GM11168 (cell line): ENCODE results near the gene GGT1.
"Not testable (repeated sequence)": the region's sequence is repeated elsewhere in the genome, so short reads cannot be mapped to it uniquely, and the experiment has no call there.

Experiments used
- in situ Hi-C: fragments of 300-500 bp; cut with MboI; formaldehyde crosslinking; loops from one replicate; pipeline ENCODE4 v1.12.0; 2022; ENCODE audit warnings: low sequenced_read_pairs; ENCODE audit not compliant: unreplicated experiment

GGT1 gene

DNA sequence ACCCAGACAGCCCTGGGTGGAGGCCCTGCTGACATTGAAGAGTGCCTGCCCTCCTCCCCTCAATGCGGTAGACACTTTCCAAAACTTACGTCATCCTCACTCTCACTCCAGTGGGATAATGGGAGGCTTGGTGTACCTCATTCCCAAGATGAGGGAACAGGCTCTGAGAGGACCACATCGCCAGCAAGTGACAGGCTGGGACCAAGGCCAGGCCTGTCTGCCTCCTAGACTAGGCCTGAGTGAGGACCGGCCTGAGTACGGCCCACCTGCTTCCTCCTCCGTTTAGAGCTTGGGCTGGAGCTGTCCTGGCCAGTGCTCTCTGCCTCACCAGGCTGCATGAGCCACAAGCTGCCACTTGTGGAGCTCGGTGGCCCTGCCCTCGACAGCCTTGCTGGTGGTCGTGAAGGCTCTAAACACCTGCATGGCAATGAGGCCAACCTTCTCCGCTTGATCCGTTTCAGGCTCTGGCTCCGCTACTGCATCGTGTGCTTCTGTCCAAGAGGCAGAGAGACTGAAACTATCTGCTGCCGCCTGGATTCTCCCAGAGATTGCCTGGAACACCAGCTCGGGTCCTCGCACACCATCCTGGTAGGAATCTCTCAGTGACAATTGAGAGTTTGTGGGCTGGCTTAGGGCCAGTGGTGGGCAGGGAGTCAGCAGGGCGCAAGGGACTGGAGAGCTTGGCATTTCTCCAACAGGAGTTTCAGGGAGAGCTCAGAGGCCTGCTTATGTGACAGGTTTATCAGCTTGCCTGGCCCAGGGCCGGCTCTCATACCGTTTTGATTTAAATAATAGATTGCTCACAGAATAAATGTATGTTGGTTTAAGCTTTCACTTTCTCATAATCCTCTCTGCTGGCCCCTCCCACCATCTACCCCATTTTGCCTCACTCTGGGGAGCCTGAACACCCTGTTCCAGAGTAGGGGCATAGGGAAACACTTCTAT lies 19.5 kb upstream of the GGT1 start:
- in situ Hi-C loops = no loop called here

DNA sequence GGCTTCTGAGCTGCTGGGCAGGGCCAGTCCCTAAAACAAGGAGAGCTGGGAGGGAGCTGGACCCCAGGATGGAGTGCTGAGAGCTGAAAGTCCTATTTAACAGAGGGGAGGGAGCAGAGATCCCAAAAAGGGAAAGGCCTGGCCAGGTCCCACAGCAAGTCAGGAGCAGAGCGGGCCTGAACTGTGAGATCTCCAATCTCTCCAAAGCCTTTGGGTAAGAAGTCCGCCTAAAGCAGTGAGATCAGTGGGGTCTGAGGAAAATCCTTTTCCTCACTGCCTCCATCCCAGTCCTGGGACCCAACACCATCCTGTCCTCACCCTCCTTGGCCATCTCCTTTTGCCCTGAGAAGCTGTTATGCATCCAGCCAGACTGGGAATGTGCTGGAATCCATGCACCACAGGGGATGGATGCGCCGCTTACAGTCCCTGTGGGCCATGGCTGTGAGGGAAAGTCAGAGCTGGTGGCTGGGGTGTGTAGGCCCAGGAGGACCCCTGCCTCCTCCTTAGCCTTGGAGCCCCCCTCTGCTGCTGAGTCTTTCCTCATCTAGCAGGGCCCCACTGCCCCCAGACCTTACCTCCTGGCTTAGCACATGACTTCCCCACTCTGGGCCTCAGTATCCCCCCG lies 18.7 kb upstream of the GGT1 start:
- in situ Hi-C loops = no loop called here

DNA sequence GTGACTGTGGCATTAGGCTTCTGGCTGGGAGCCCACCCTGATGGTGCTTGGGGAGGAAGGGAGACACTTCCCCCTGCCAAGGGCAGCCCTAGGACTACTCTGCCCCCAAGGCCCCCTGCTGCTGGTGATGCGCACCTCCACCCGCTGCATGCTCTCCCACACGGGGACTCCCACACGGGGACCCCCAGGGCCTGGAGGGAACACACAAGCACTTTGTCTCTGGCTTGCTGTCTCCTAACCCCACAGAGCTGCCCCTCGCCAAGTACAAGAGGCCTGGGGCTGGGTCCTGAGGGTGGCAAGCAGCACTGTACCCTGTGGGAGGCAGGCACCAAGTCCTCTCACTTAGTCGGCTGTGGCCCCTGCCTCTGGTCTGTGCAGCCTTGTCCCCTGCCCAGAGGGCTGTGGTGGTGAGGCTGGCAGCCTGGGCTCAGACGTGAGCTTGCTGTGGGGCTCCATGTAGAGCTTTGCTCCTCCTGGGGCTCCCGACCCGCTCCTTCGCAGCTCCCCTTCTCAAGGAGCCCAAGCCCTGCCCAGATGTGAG lies 18.1 kb upstream of the GGT1 start:
- in situ Hi-C loops = no loop called here

DNA sequence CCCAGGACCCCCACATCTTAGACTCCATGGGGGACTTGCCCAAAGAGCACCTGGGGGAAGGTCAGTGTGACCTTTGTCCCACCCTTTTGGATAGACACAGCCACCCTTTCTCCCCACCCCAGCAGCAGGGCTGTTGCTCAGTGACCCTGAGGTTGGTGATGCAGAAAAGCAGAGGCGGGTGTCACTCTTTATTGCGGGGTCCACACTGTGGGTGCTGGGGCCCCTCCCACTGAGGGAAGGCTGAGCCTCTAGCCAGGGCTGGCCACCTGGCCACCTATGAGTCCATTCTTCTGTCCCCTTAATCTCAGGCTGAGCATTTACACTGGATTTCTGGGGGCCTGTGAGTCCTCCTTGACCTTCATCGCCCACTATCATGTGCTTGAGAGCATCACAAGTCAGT lies 17.5 kb upstream of the GGT1 start:
- in situ Hi-C loops = no loop called here

DNA sequence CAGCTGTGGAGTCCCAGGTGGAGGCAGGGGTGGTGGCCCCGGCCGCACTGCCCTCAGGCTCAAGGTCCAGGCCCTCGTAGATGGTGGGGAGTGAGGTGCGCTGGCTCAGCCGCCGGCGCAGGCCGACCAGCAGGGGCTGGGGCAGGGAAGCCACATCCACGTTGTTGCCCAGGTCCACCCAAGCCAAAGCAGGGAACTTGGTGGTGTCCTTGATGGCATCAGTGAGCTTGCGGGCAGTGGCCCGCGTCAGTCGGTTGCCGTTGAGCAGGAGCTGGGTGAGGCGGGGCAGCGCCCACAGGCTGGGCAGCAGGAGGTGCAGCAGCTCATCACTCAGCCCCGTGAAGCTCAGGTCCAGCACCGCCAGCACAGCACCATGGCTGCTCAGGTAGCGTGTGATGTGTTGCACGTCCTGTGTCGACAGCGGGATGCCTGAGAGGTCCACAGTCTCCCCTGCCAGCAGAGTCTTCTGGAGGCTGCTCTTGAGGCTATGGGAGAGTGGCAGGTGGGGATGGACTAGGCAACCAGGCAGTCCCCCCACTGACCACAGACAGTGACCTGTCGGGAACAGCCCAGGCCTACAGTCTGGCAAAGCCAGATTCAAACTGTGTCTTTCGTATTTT lies 17.0 kb upstream of the GGT1 start:
- in situ Hi-C loops = no loop called here

DNA sequence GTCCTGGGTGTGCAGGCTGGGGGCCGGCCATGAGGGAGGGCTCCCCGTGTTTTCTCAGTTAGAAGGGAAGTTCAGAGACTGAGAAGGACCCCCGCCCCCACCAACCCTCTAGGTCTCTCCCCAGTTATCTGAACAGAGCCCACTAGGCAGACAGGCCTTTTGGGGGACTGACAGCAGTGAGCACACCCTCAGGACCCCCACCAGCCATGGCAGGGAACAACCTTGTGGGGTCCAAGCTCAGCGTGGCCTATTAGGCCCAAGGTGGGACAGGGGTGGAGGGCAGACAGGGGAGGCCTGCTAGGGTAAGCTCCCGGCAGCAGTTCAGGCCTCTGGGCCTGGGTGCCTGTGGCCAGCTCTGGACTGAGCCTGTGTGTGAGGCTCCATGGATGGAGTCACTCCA lies 15.7 kb upstream of the GGT1 start:
- in situ Hi-C loops = no loop called here

DNA sequence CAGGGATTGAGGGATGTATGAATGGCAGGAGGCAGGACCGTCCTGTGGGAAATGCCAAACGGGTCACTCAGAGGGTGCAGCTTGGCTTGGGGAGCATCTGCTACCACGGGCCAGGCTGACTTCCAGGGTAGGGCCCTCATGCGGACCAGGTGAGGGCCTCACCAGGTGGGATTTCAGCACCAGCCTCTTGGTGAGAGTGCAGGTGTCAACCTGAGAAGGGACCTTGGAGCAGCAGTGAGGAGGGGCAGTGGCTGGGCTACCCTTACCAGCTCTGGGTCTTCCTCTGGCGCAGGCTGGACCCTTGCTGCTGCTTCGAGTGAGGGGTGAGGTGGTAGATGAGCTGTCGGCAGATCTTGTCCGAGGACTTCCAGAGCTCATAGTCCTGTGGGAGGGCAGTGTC lies 15.0 kb upstream of the GGT1 start:
- in situ Hi-C loops = no loop called here

DNA sequence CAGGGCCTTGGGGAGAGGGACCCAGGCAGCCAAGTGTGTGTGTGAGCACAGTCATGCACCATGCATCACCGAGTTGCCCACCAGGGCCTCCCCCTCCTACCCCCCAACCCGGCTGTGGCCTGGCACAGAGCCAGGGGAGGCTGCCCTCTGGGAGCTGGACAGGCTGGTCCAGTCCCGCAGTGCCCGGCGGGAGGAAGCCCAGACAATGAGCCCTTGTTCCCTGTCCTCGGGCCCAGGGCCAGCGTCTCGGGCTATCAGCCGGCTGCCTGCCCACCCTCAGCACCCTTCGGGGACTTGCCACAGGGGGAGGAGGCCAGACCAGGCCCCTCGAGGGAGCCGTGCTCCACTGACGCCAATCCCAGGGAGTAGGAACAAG lies 14.6 kb upstream of the GGT1 start:
- in situ Hi-C loops = no loop called here

DNA sequence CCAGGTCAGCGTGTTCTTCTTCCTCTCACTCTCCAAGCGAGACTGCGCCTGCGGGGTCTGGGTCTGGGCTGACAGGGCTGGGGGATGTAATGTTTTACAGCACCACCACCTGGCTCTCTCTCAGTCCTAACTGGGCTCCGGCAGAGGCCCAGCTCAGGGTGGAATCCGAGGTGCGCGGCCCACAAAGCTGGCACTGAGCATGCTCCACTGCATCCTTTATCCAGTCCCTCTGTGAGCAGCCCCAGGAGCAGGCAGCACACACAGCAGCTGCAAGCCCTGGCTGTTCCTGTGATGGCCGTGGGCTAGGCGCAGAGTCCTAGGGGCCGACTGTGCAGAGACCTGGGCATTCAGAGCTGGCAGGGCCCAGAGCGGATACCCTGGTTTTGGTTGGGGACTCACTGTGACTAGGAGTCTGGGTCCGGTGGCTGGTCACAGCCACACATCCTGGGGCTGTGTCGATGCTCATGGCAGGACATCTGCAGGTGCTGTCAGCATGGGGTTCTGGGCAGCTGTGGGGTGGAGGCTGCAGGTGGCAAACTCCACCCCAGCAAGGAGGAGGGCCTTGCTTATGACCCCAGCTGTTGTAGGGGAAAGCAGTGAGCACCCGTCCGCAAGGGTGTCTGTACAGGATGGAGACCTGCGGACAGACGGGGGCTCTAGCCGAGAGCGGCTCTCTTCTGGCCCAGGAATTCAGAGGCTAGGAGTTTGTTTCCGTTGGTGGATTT lies 14.1 kb upstream of the GGT1 start:
- in situ Hi-C loops = no loop called here

DNA sequence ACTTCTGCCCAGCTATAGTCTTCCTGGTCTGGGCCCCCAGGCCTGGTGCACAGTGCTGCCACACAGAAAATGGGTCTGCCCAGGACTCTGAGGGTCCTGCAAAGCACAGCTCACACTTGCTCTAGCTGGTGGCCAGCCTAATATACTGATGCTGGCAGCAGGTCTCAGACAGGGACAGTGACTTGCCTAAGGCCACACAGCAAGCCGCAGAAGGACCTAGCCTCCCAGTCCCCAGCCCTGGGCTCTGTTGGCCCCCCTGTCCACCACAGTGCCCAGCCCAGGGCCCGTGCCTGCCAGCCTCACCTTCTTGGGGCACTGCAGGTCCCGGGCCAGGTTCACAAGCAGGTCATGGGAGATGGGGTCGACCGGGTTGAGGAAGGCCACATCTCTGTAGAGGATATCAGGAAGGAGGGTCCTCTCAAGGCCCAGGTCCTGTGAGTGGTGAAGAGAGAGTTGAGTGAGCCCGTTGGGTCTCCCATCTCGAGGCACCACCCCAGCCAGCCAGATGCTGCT lies 13.4 kb upstream of the GGT1 start:
- in situ Hi-C loops = no loop called here

DNA sequence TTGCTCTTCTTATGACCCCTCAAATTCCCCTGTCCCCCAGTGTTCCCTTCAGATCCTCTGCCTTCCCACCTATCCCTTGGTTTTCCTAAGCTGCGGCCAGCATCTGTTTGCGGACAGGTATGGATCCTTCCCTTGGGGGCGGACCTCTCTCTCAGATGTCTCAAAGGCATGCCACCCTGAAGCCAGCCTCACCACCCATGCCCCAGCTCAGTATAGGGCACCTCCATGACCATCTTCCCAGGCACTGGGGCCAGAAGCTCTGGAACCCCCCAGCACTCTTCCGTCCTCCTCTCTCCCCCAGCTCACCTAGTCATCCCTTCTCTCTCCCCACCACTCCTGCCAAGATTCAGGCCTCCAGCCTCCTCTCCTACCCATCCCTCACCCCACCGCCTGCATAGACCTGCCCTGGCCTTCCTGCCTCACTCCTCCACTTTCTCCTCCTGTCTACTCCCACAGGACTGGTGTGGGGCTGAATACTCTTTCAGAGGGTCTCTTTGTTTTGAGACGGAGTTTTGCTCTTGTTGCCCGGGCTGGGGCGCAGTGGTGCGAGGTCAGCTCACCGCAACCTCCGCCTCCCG lies 12.3 kb upstream of the GGT1 start:
- in situ Hi-C loops = no loop called here

DNA sequence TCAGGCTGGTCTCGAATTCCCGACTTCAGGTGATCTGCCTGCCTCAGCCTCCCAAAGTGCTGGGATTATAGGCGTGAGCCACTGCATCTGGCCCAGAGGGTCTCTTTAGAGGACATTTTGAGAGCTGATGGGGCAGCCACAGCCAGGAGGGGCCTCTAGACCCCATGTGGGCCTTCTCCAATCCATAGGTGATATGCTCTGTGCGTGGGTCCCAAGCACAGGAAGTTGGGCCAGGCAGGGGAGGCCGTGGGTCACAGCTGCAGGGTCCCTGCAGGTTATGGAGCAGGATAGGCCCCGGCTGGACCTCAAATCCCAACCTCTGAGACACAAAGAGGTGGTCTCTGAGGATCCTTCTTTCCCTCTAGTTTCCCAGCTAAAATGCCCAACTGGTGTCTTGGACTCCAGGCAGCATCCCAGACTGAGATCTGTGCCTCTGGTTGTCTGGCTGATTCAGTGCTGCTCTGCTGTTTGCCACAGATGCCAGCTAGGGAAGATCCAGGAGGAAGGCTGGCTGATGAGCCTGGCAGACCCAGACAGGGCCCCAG lies 11.6 kb upstream of the GGT1 start:
- in situ Hi-C loops = no loop called here

DNA sequence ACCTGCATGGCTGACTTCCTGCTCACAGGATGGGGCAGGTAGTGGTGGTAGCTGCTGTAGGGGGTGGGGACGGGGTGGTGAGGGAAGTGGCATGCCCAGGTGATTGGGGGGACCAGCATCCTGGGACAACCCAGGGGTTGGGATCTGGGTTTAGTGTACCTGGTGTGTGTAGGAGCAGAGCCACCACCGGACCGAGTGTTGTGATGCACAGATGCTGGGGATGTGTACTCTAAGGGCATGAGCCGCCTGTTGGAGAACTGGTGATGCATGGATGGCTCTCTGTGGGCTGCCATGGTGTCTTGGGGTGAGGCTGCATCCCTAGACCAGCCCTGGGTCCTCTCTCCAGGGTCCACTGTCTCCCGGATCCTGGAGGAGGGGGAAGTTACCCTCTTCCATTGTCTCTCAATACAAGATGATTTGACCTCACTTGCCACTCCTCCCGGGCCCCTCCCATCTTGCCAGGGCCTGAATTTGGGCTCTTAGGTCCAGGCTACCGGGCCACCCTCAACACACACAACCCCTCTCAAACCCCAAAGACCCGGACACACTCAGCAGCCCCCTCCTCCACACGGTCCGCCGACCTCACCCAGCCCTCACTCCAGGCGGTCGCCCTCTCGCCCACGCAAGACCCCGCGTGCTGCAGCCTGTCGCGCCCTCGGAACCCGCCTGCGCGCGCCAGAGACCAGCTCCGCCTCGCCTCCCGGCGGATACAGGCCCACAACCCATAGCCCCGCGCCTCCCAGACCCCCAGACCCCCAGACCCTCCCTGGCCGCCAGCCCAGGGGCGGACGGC lies 10.7 kb upstream of the GGT1 start:
- in situ Hi-C loops = no loop called here

DNA sequence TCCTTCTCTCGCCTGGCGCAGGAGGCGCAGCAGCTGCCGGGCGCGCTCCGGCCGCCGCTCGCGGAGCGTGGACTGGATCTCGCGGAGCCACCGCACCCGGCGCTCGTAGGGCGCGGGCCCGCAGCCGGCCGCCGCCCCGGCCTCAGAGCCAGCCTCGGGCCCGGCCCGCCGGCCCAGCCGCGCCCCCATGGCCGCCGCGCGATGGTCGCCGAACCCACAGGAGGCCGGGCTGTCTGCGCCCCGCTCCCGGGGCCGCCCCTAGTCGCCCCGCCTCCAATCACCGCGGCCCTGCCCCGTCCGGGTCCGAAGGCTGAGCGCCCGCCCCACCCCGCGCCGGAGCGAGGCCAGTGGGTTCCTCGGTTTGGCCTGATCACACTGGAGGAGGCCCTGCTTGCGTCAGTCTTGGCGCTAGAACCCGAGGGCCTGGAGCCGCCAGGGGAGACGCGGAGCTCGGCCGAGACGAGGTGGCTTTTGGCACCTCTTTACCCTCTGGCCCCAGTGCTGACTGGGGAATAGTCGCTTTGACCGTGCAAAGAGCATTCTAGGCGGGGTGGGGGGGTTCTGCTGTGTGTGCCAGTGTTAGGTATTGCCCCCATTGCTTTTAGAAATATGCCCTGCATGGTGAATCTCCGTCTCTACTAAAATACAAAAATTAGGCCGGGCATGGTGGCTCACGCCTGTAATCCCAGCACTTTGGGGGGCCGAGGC lies 10.0 kb upstream of the GGT1 start, which contains the start of gene LRRC75B:
Gene LRRC75B (minus strand): TSS at position 223 of the 708 bp plus-strand sequence. CDS start 34 bp downstream, at position 189.
- in situ Hi-C loops = no loop called here

DNA sequence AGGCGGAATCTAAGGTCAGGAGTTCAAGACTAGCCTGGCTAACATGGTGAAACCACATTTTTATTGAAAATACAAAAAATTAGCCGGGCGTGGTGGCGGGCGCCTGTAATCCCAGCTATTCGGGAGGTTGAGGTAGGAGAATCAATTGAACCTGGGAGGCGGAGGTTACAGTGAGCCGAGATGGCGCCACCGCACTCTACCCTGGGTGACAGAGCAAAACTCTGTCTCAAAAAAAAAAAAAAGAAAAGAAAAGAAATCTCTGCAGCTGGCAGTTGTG lies 9.5 kb upstream of the GGT1 start:
- in situ Hi-C loops = not testable (repeated sequence)

DNA sequence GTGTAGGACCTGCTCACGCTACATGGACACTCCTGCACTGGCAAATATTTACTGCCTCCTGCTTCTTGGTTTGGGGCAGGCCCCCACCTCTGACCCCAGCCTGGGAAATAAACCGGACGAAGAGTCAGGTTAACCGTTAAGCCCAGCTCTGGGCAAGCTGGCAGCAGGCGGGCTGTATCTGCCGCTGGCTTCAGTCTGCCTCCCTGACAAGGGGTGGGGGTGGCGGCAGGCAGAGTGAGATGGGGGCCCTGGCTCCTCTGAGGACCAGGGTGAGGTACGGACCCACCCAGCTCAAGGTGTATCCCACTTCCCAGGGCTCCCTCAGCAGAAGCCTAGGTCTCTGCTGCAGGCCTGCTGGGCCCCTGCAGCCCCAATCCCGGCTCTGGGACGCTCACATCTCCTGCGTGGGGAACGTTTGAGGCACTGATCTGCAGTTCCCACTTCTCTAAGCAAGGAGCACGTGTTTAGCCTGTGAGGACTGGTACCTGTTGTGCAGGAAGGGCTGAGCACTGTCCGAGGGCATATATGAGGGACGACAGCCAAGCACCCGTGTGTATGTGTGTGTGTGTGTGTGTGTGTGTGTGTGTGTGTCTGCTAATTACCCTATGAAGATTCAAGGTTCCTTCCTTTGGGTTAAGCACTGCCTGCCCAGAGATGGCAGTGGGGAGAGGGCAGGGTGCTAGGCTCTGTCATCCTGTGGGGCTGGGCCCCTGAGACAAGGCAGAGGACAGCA lies 9.0 kb upstream of the GGT1 start:
- in situ Hi-C loops = no loop called here

DNA sequence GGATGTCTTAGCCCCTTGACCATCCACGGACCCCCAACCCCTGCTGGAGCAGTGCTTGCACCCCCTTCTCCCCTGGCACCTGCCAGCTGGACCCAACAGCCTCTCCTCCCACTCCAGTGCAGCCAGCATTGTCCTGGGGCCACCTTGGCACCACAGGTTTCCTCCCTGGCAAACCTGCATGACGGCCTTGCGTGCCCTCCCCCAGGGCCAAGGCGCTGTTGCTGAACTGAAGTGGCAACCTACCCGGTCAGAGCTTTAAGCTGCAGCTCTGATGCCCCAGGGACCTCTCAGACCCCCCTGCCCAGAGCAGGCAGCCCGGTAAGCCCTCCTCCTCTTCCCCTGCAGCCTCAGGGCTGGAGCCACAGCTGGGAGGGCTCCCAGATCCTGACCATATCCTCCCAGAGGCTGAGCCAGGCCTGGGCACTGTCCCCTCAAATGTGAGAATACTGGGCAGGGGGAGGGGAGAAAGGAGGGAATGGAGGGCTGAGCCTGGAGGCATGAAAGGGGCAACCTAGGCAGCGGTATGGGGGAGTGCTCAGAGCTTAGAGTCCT lies 8.3 kb upstream of the GGT1 start:
- in situ Hi-C loops = no loop called here
